Mesenchymal stem cell (in vitro differentiated cells and primary cell): ENCODE measurements around the gene INSC.

Experiments
- DNase-seq: peaks from one replicate; pipeline ENCODE4 v3.0.0-alpha.2; 2013
- H2AFZ ChIP-seq: one replicate; pipeline ENCODE4 v1.6.1; 2013; ENCODE audit warnings: low read depth, mild to moderate bottlenecking, control low read depth, inconsistent platforms, low read length, moderate library complexity
- H2AK5ac ChIP-seq: 2 replicates; pipeline ENCODE4 v1.6.1; 2013; ENCODE audit warnings: low read length, moderate library complexity, mild to moderate bottlenecking, inconsistent platforms; ENCODE audit not compliant: severe bottlenecking
- H2BK120ac ChIP-seq: one replicate; pipeline ENCODE4 v1.6.1; 2013; ENCODE audit warnings: low read depth, mild to moderate bottlenecking, inconsistent platforms, low read length, moderate library complexity
- H2BK12ac ChIP-seq, 2 experiments: one replicate each; pipeline ENCODE4 v1.6.1; 2013; ENCODE audit warnings: inconsistent platforms in 2 of 2, low read length in 2 of 2, mild to moderate bottlenecking in 2 of 2, moderate library complexity in 2 of 2, control low read depth in 1 of 2
- H2BK15ac ChIP-seq: one replicate; pipeline ENCODE4 v1.6.1; 2013; ENCODE audit warnings: mild to moderate bottlenecking, low read depth, inconsistent platforms; ENCODE audit not compliant: poor library complexity, severe bottlenecking
- H2BK5ac ChIP-seq: 2 replicates; pipeline ENCODE4 v1.6.1; 2013; ENCODE audit warnings: low read depth, mild to moderate bottlenecking, low read length, control low read depth, inconsistent platforms; ENCODE audit not compliant: poor library complexity, severe bottlenecking
- H3K14ac ChIP-seq, 2 experiments: one replicate each; pipeline ENCODE4 v1.6.1; 2013; ENCODE audit warnings: inconsistent platforms in 2 of 2, low read length in 2 of 2, control low read depth in 1 of 2, mild to moderate bottlenecking in 1 of 2, moderate library complexity in 1 of 2
- H3K18ac ChIP-seq, 2 experiments: one replicate each; pipeline ENCODE4 v1.6.1; 2013; ENCODE audit warnings: inconsistent platforms in 2 of 2, low read length in 2 of 2, control low read depth in 1 of 2, low read depth in 1 of 2, mild to moderate bottlenecking in 1 of 2
- H3K23ac ChIP-seq, 2 experiments: one replicate each; pipeline ENCODE4 v1.6.1; 2013; ENCODE audit warnings: inconsistent platforms in 2 of 2, low read length in 2 of 2, mild to moderate bottlenecking in 2 of 2, moderate library complexity in 2 of 2, control low read depth in 1 of 2
- H3K27ac ChIP-seq: 2 replicates; pipeline ENCODE4 v1.5.1; 2013; ENCODE audit warnings: mild to moderate bottlenecking, moderate library complexity, low read length, control low read depth, inconsistent platforms; ENCODE audit not compliant: poor library complexity, severe bottlenecking
- H3K27me3 ChIP-seq, 2 experiments: 2 replicates each; pipeline versions ENCODE4 v1.6.1 to v1.7.0; 2013; ENCODE audit warnings: low read length in 2 of 2, mild to moderate bottlenecking in 2 of 2, moderate library complexity in 2 of 2, control low read depth in 1 of 2, inconsistent platforms in 1 of 2; ENCODE audit not compliant: control insufficient read depth in 1 of 2, insufficient read depth in 1 of 2
- H3K36me3 ChIP-seq, 2 experiments: 2 replicates each; pipeline versions ENCODE4 v1.6.1 to v1.7.0; 2013; ENCODE audit warnings: low read length in 2 of 2, control low read depth in 1 of 2, inconsistent platforms in 1 of 2, low read depth in 1 of 2, mild to moderate bottlenecking in 1 of 2; ENCODE audit not compliant: insufficient read depth in 2 of 2, control insufficient read depth in 1 of 2
- H3K4ac ChIP-seq, 2 experiments: one replicate each; pipeline ENCODE4 v1.6.1; 2013; ENCODE audit warnings: inconsistent platforms in 2 of 2, low read length in 2 of 2, mild to moderate bottlenecking in 2 of 2, moderate library complexity in 2 of 2, control low read depth in 1 of 2, low read depth in 1 of 2
- H3K4me1 ChIP-seq: 2 replicates; pipeline ENCODE4 v1.6.1; 2013; ENCODE audit warnings: low read depth, low read length, control low read depth; ENCODE audit not compliant: control insufficient read depth, insufficient read depth
- H3K4me2 ChIP-seq: 2 replicates; pipeline ENCODE4 v1.6.1; 2013; ENCODE audit warnings: low read length, mild to moderate bottlenecking, inconsistent platforms; ENCODE audit not compliant: poor library complexity, severe bottlenecking
- H3K4me3 ChIP-seq, 2 experiments: 2 replicates each; pipeline versions ENCODE4 v1.5.1 to v1.7.0; 2013; ENCODE audit warnings: low read length in 2 of 2, mild to moderate bottlenecking in 2 of 2, control low read depth in 1 of 2, low read depth in 1 of 2; ENCODE audit not compliant: insufficient read depth in 1 of 2
- H3K79me1 ChIP-seq: replicated peaks from 2 replicates; pipeline ENCODE4 v1.6.1; 2013; ENCODE audit warnings: mild to moderate bottlenecking, control low read depth, low read length, inconsistent platforms; ENCODE audit not compliant: poor library complexity, severe bottlenecking
- H3K9ac ChIP-seq: 2 replicates; pipeline ENCODE4 v1.7.0; 2013; ENCODE audit warnings: mild to moderate bottlenecking, low read length, moderate library complexity
- H3K9me3 ChIP-seq: 2 replicates; pipeline ENCODE4 v1.7.0; 2013; ENCODE audit warnings: mild to moderate bottlenecking, low read length; ENCODE audit not compliant: control insufficient read depth
- H4K8ac ChIP-seq: one replicate; pipeline ENCODE4 v1.6.1; 2013; ENCODE audit warnings: inconsistent platforms, mild to moderate bottlenecking, low read length, moderate library complexity
- H4K91ac ChIP-seq: one replicate; pipeline ENCODE4 v1.6.1; 2013; ENCODE audit warnings: mild to moderate bottlenecking, low read length, inconsistent platforms
- WGBS: methylation state at CpG from one replicate; pipeline ENCODE4 v1.1.7; 2013; ENCODE audit warnings: mixed read lengths; 5-methylcytosine and 5-hydroxymethylcytosine counted together

Gene INSC

GRCh38 chr11:15266999-15267398 lies 152.3 kb downstream of the INSC start:
- no peaks in the 10 kb centered on the region for H3K36me3 ChIP-seq
- no peak overlapping the region for H3K4me2 ChIP-seq
- no peak overlapping the region for H2BK120ac ChIP-seq
- no peaks in the 10 kb centered on the region for H3K27me3 ChIP-seq
- H3K4me1 ChIP-seq = no peaks in the 10 kb centered on the region
- no peak overlapping the region for H2BK5ac ChIP-seq
- H4K91ac ChIP-seq = no peak overlapping the region
- H3K18ac ChIP-seq = no peak overlapping the region
- WGBS = no CpG with 5 or more reads among the region's 1 CpG
- H3K27ac ChIP-seq = no peak overlapping the region
- H2AK5ac ChIP-seq = no peak overlapping the region
- H2BK12ac ChIP-seq = no peak overlapping the region
- H4K8ac ChIP-seq = no peak overlapping the region
- no peak overlapping the region for H3K9ac ChIP-seq
- H2AFZ ChIP-seq = no peak overlapping the region
- DNase-seq = no peak
- no peak overlapping the region for H3K4ac ChIP-seq
- H3K14ac ChIP-seq = no peak overlapping the region
- no peak overlapping the region for H3K23ac ChIP-seq
- H3K4me3 ChIP-seq = no peak overlapping the region
- H3K79me1 ChIP-seq = no peaks in the 10 kb centered on the region
- H2BK15ac ChIP-seq = no peak overlapping the region
- peaks cover 20% of the 10 kb centered on the region for H3K9me3 ChIP-seq

DNA sequence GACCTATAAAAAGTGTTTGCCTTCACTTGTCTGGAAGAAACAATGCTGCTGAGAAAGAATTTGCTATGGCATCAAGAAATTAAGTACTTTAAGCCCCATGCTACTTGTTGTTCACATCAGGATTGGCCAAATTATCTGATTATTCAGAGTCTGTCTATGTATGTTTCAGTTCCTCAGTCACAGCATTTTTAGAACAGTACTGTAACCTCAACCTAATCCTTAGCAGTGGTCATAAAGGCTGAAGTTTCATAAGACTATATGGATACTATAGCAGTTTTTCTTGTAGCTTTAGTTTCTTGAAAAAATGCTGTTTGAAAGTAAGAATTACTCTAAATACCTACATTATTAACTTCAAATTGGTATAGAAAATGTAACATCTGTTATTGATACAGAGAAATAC lies 153.9 kb downstream of the INSC start:
- Histone ChIP-seq H3K4me3 (no peak overlapping the region), H3K4me1 (no peaks in the 10 kb centered on the region), H3K23ac (no peak overlapping the region), H3K9ac (no peak overlapping the region), H4K91ac (no peak overlapping the region), H4K8ac (no peak overlapping the region), H3K27ac (no peak overlapping the region), H2BK12ac (no peak overlapping the region), H2BK120ac (no peak overlapping the region), H2BK5ac (no peak overlapping the region), H3K79me1 (no peaks in the 10 kb centered on the region), H3K4ac (no peak overlapping the region), H3K36me3 (no peaks in the 10 kb centered on the region), H3K27me3 (no peaks in the 10 kb centered on the region), H3K9me3 (peaks cover 20% of the 10 kb centered on the region), H3K18ac (no peak overlapping the region), H3K14ac (no peak overlapping the region), H2AK5ac (no peak overlapping the region), H2BK15ac (no peak overlapping the region), H2AFZ (no peak overlapping the region), H3K4me2 (no peak overlapping the region)
- no peak for DNase-seq

DNA sequence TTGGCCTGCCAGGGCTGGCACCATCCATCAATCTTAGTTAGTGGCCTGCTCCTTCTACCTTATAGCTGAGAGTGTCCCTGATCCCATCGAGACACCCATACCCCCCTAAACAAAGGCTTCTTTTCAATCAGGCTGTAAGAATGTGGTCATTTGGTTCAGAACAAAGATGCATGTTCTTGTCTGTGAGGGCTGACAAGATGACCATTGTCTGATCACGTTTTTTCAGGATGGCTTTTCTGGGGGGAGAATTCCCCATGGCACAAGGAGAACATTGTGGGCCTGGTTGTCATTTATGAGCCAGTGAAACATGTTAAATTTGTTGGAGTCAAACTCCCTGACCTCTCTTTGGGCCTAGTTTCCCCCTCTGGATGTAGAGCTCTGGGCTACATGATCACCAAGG lies 160.4 kb downstream of the INSC start:
- Histone ChIP-seq H3K4me2 (no peak overlapping the region), H3K14ac (no peak overlapping the region), H2BK5ac (no peak overlapping the region), H3K4me1 (no peaks in the 10 kb centered on the region), H3K9ac (no peak overlapping the region), H3K36me3 (no peaks in the 10 kb centered on the region), H2AK5ac (no peak overlapping the region), H3K18ac (no peak overlapping the region), H2AFZ (no peak overlapping the region), H2BK120ac (no peak overlapping the region), H3K4ac (no peak overlapping the region), H3K27me3 (peaks cover 6 to 13% of the 10 kb centered on the region in 2 experiments), H3K23ac (no peak overlapping the region), H4K8ac (no peak overlapping the region), H3K27ac (no peak overlapping the region), H2BK12ac (no peak overlapping the region), H4K91ac (no peak overlapping the region), H3K9me3 (no peaks in the 10 kb centered on the region), H3K4me3 (no peak overlapping the region), H2BK15ac (no peak overlapping the region), H3K79me1 (no peaks in the 10 kb centered on the region)
- no peak for DNase-seq
- WGBS = 77% methylated on average over 1 of the region's 2 CpGs

- H2BK120ac ChIP-seq = no peak overlapping the region
- no peak overlapping the region for H2AK5ac ChIP-seq
- H3K4ac ChIP-seq = no peak overlapping the region
- H3K4me1 ChIP-seq = no peaks in the 10 kb centered on the region
- no peaks in the 10 kb centered on the region for H3K36me3 ChIP-seq
- peak; percentile 52 for DNase-seq
- H2BK5ac ChIP-seq = no peak overlapping the region
- H3K14ac ChIP-seq = no peak overlapping the region
- no peak overlapping the region for H2BK12ac ChIP-seq
- peaks cover 6 to 18% of the 10 kb centered on the region in 2 experiments for H3K27me3 ChIP-seq
- H3K9me3 ChIP-seq = no peaks in the 10 kb centered on the region
- no peak overlapping the region for H2AFZ ChIP-seq
- no peaks in the 10 kb centered on the region for H3K79me1 ChIP-seq
- no peak overlapping the region for H4K91ac ChIP-seq
- H3K4me3 ChIP-seq = no peak overlapping the region
- H3K23ac ChIP-seq = no peak overlapping the region
- H4K8ac ChIP-seq = no peak overlapping the region
- 15% methylated on average over 3 of the region's 3 CpGs for WGBS
- no peak overlapping the region for H3K4me2 ChIP-seq
- no peak overlapping the region for H3K18ac ChIP-seq
- H3K9ac ChIP-seq = no peak overlapping the region
- no peak overlapping the region for H3K27ac ChIP-seq
- H2BK15ac ChIP-seq = peak overlapping the region; percentile 52
Observed at GRCh38 chr11:15276621-15277020, 161.9 kb downstream of the INSC start.
